NT2/D1 (cell line): ENCODE data around the gene TOMM7.

ENCODE experiments used
- DNase-seq: peaks from one replicate; pipeline ENCODE4 v3.0.0-alpha.2; 2011; ENCODE audit warnings: low read depth, low spot score
- H3K27me3 ChIP-seq: 2 replicates; pipeline ENCODE4 v1.6.0; 2011; ENCODE audit warnings: mild to moderate bottlenecking; ENCODE audit not compliant: insufficient read length, insufficient read depth
- H3K36me3 ChIP-seq: 2 replicates; pipeline ENCODE4 v1.6.1; 2011; ENCODE audit warnings: mild to moderate bottlenecking, low read length, mixed read lengths; ENCODE audit not compliant: insufficient read depth, insufficient read length
- H3K4me1 ChIP-seq: 2 replicates; pipeline ENCODE4 v1.5.1; 2011; ENCODE audit not compliant: insufficient read depth, insufficient read length
- H3K4me3 ChIP-seq: 2 replicates; pipeline ENCODE4 v1.5.1; 2011; ENCODE audit warnings: low read depth; ENCODE audit not compliant: insufficient read length
- H3K9ac ChIP-seq: 2 replicates; pipeline ENCODE4 v1.6.0; 2011; ENCODE audit warnings: low read depth; ENCODE audit not compliant: insufficient read length
- H3K9me3 ChIP-seq: 2 replicates; pipeline ENCODE4 v1.5.1; 2011; ENCODE audit warnings: mild to moderate bottlenecking, low read length; ENCODE audit not compliant: insufficient read depth
- SUZ12 ChIP-seq: IDR thresholded peaks from 2 replicates; pipeline ENCODE4 v1.6.1; 2011; ENCODE audit not compliant: insufficient read length, insufficient read depth; ENCODE audit errors: extremely low read depth
- YY1 ChIP-seq: IDR thresholded peaks from 2 replicates; pipeline ENCODE4 v1.6.1; 2011; ENCODE audit not compliant: insufficient read length, insufficient read depth
- ZNF274 ChIP-seq: IDR thresholded peaks from 2 replicates; pipeline ENCODE4 v1.6.1; 2011; ENCODE audit warnings: mild to moderate bottlenecking, low read depth, low read length

Gene TOMM7

GRCh38 chr7:22776964-22777363 is 45.7 kb downstream of the TOMM7 start:
- no peak for TF ChIP-seq YY1
- TF ChIP-seq ZNF274 = no peak
- TF ChIP-seq SUZ12 = no peak
- Histone ChIP-seq H3K4me3 (no peak overlapping the region), H3K36me3 (no peaks in the 10 kb centered on the region), H3K9me3 (no peaks in the 10 kb centered on the region), H3K4me1 (no peaks in the 10 kb centered on the region), H3K9ac (no peak overlapping the region), H3K27me3 (no peaks in the 10 kb centered on the region)
- DNase-seq = no peak

GRCh38 chr7:22772885-22773284 is 49.8 kb downstream of the TOMM7 start:
- no peaks in the 10 kb centered on the region for H3K27me3 ChIP-seq
- H3K4me1 ChIP-seq = no peaks in the 10 kb centered on the region
- TF ChIP-seq YY1 = no peak
- TF ChIP-seq SUZ12 = no peak
- TF ChIP-seq ZNF274 = no peak
- H3K9me3 ChIP-seq = peaks cover 13% of the 10 kb centered on the region; the same call in 1 of the 2 replicates
- H3K4me3 ChIP-seq = no peak overlapping the region
- no peak for DNase-seq
- no peak overlapping the region for H3K9ac ChIP-seq
- H3K36me3 ChIP-seq = no peaks in the 10 kb centered on the region

GRCh38 chr7:22771872-22772228 is 50.8 kb downstream of the TOMM7 start:
- H3K4me1 ChIP-seq = no peaks in the 10 kb centered on the region
- no peak overlapping the region for H3K9ac ChIP-seq
- H3K36me3 ChIP-seq = no peaks in the 10 kb centered on the region
- no peak overlapping the region for H3K4me3 ChIP-seq
- H3K9me3 ChIP-seq = peaks cover 15% of the 10 kb centered on the region; the same call in 1 of the 2 replicates
- no peak for TF ChIP-seq ZNF274
- no peak for TF ChIP-seq SUZ12
- TF ChIP-seq YY1 = no peak
- DNase-seq = no peak
- H3K27me3 ChIP-seq = no peaks in the 10 kb centered on the region

GRCh38 chr7:22771194-22771871 is 51.3 kb downstream of the TOMM7 start:
- DNase-seq = no peak
- H3K36me3 ChIP-seq = no peaks in the 10 kb centered on the region
- no peak overlapping the region for H3K9ac ChIP-seq
- no peaks in the 10 kb centered on the region for H3K27me3 ChIP-seq
- peaks cover 15% of the 10 kb centered on the region; the same call in 1 of the 2 replicates for H3K9me3 ChIP-seq
- TF ChIP-seq SUZ12 (no peak), YY1 (no peak), ZNF274 (no peak)
- H3K4me3 ChIP-seq = no peak overlapping the region
- no peaks in the 10 kb centered on the region for H3K4me1 ChIP-seq

GRCh38 chr7:22765609-22766008 is 57.0 kb downstream of the TOMM7 start:
- H3K9ac ChIP-seq = no peak overlapping the region
- H3K27me3 ChIP-seq = no peaks in the 10 kb centered on the region
- TF ChIP-seq YY1 (no peak), ZNF274 (no peak), SUZ12 (no peak)
- no peaks in the 10 kb centered on the region for H3K4me1 ChIP-seq
- peaks cover 31% of the 10 kb centered on the region for H3K9me3 ChIP-seq
- H3K36me3 ChIP-seq = no peaks in the 10 kb centered on the region
- no peak overlapping the region for H3K4me3 ChIP-seq
- DNase-seq = no peak
